GM21825 (cell line): ENCODE data around the gene RAB33B.
"Not testable (repeated sequence)": the region's sequence is repeated elsewhere in the genome, so short reads cannot be mapped to it uniquely, and the experiment has no call there.

Experiments used
- ATAC-seq: cut with Tn5 transposase; IDR thresholded peaks from one replicate; pipeline ENCODE4 v1.9.1; 2021; ENCODE audit warnings: mild to moderate bottlenecking, moderate library complexity; ENCODE audit not compliant: unreplicated experiment

Gene RAB33B

GRCh38 chr4:139454111-139455045 is at the start of gene RAB33B:
TSS of gene RAB33B (plus strand) at chr4:139454121. CDS start at chr4:139454196, 75 bp downstream.
- no peak for ATAC-seq

GRCh38 chr4:139410312-139410711 is 43.6 kb upstream of the RAB33B start:
- ATAC-seq = no peak

DNA sequence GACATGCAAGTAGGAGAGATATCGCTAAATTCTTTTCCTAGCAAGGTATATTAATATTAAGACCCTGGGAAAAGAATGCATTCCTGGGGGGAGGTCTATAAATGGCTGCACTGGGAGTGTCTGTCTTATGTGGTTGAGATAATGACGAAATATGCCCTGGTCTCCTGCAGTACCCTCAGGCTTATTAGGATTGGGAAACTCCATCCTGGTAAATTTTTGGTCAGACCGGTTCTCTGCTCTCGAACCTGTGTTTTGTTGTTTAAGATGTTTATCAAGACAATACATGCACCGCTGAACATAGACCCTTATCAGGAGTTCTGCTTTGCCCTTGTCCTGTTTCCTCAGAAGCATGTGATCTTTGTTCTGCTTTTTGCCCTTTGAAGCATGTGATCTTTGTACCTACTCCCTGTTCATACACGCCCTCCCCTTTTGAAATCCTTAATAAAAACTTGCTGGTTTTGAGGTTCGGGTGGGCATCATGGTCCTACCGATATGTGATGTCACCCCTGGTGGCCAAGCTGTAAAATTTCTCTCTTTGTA is 39.2 kb upstream of the RAB33B start:
- ATAC-seq = not testable (repeated sequence)

GRCh38 chr4:139416073-139416673 is 37.7 kb upstream of the RAB33B start:
- ATAC-seq = no peak

- peak; percentile 90 for ATAC-seq
Observed at GRCh38 chr4:139419388-139419914, 34.5 kb upstream of the RAB33B start.

GRCh38 chr4:139420652-139421051 is 33.3 kb upstream of the RAB33B start:
- no peak for ATAC-seq

- ATAC-seq = no peak
Observed at GRCh38 chr4:139436122-139436521, 17.8 kb upstream of the RAB33B start.

GRCh38 chr4:139438141-139438540 is 15.8 kb upstream of the RAB33B start:
- ATAC-seq = no peak

DNA sequence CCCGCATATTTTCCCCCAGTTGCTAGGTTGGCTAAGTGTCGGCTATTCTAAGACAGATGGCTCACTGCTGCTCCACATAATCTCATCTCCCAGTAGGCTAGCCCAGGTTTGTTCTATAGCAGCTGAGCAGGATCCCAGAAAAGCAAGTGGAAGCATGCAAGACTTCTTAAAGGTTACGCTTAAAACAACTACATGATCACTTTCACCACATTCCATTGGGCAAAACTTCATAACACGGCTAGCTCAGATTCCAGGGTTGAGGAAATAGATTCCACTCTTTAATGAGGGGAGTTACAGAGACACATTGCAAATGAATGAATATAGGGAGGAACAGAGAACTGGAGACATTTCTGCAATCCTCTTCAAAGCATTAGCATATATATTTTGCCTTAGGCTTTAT is 12.9 kb upstream of the RAB33B start:
- no peak for ATAC-seq

DNA sequence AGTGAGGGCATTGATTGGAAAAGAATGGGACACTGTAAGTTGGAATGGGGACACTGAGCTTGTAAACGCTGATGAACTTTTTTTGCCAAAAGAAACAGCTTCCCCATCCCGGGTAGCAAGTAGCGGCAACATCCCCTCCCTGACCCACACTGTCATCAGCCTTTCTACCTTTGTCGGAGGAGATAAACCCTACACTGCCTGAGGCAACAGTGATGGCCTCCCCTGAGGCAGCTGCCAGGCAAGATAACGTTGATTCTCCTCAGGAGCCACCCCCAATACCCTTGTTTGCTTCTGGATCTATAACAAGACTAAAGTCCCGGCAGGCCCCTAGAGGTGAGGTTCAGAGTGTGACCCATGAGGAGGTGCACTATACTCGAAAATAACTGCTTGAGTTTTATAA is 10.3 kb upstream of the RAB33B start:
- no peak for ATAC-seq

GRCh38 chr4:139444881-139445280 is 9.0 kb upstream of the RAB33B start:
- ATAC-seq = not testable (repeated sequence)

- ATAC-seq = not testable (repeated sequence)
Observed at GRCh38 chr4:139447078-139447477, 6.8 kb upstream of the RAB33B start.

GRCh38 chr4:139450586-139450985 is 3.3 kb upstream of the RAB33B start:
- no peak for ATAC-seq

DNA sequence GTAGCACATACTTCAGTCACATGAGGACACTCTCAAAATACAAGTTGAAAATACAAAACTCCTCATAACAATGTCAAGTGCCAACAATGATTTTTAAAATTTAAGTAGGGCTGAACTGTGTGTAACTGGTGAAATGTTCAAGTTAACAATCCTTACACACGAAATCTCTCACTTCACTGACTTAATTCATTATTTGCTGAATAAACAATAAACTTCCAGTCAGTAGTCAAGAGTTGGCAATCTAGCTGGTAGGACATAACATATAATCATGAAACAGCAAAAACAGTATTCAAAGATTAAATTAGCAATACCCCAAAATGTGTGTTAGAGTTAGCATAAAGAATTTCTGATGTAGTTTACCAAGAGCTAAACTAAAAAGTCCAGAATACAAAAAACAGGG is 1.9 kb upstream of the RAB33B start:
- ATAC-seq = no peak

GRCh38 chr4:139453041-139453370 is 915 bp upstream of the RAB33B start:
- ATAC-seq = peak; percentile 42

GRCh38 chr4:139453371-139454110 is 380 bp upstream of the RAB33B start:
- ATAC-seq = peak; percentile 89

- ATAC-seq = no peak
Observed at GRCh38 chr4:139455126-139455538, 1.2 kb downstream of the RAB33B start.

GRCh38 chr4:139457318-139457717 is 3.4 kb downstream of the RAB33B start:
- ATAC-seq = no peak

GRCh38 chr4:139458543-139458942 is 4.6 kb downstream of the RAB33B start:
- no peak for ATAC-seq

- ATAC-seq = no peak
Observed at GRCh38 chr4:139458999-139459398, 5.1 kb downstream of the RAB33B start.

DNA sequence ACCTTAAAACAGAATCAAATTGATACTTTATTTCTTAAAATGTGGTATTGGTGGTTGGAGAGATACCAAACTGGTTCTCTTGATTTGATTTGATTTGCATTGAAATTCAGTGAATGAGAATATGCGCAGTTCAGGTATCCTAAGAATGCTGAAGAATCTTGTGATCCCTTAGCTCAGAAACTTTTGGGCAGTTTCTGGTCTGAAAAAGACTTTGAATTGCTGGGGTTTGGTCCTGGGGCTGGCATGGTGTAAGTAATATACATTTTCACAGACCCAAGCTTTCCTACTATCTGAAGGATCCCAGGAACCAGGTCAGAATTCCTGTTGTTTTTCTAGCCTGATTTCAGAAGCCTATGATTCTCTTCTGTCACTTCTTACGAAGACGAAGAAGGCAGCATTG is 6.6 kb downstream of the RAB33B start:
- ATAC-seq = no peak
